HG03103 (cell line): ENCODE data around the gene ANXA8L1.
A peak's percentile ranks its signal among the peaks of the same experiment; 100 is the strongest.
"Not testable (repeated sequence)": the region's sequence is repeated elsewhere in the genome, so short reads cannot be mapped to it uniquely, and the experiment has no call there.

ENCODE experiments used
- ATAC-seq: cut with Tn5 transposase; IDR thresholded peaks from one replicate; pipeline ENCODE4 v1.9.1; 2021; ENCODE audit warnings: low read depth; ENCODE audit not compliant: unreplicated experiment

ANXA8L1 gene, protein sequence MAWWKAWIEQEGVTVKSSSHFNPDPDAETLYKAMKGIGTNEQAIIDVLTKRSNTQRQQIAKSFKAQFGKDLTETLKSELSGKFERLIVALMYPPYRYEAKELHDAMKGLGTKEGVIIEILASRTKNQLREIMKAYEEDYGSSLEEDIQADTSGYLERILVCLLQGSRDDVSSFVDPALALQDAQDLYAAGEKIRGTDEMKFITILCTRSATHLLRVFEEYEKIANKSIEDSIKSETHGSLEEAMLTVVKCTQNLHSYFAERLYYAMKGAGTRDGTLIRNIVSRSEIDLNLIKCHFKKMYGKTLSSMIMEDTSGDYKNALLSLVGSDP

DNA sequence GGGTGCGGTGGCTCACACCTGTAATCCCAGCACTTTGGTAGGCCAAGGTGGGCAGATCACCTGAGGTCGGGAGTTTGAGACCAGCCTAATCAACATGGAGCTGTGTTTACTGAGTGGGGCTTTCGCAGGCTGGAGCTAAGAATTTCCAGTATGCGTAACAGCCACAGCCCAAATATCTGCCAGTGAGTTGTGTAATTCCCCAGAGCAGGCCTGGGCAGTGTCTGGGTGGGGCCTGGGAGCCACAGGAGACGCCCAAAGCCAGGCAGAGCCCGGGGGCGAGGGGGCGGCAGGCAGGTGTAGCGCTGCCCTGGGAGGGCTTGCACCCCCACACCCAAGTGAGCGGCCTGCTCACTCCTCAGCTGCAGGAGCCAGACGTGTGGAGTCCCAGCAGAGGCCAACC lies at the start of gene ANXA8L1:
Gene ANXA8L1, plus strand, starts transcription at position 371 of the 400 bp plus-strand sequence. CDS start 76 bp downstream, outside the sequence.
- ATAC-seq, result not testable (repeated sequence)

DNA sequence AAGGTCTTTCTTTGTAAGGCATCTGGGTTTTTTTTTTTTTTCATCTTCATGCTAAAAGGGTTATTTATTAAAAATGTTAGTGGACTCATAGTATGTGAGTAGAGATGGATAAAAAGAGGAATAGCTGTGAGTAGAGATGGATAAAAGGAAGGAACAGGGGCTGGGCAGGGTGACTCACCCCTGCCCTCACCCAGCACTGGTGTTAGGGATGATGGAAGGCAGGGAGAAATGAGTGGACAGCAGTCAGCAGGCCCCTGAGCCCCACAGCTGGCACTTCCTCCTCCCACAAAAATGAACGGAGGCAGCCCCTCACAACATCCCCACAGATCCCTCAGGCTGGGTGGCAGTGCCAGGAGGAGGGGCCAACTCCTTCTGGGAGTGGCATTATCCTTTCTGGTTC lies 49.5 kb upstream of the ANXA8L1 start:
- no peak for ATAC-seq

DNA sequence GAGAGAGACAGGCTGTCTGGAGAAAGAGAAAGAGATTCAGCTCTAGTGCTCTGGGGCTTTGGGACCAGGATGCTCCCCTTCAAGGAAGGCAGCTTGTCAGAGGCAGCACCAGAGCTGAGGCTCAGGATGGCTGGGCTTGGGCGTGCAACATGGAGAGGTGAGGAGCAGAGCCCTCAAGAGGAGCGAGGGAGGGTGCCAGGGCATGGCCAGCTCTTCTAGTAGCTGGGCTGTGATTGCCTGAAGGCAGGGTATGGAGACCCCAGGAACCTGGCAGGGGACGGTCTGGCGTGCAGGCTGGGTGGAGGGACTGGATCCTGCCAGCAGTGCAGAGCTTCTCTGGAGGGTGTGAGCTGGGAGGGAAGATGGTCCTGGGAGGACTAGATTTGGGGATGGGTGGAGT lies 48.6 kb upstream of the ANXA8L1 start:
- no peak for ATAC-seq

DNA sequence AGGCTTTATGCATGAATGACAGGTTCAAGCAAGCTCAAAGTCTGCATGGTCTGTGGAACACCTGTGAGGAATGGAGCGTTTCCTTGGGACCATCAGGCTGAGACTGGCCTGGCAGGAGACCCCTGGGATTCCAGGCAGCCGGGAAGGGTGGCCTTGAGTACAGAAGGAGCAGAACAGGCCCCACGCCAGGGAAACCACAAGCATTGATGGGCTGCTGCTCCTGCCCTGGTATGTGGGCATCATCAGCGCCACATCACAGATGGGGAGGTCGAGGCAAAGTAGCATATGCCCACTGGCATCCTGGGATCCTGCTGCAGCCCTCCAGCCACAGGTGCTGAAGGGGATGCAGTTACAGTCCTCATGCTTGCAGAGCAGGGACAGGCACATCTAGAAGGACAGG lies 47.9 kb upstream of the ANXA8L1 start:
- ATAC-seq, result no peak

DNA sequence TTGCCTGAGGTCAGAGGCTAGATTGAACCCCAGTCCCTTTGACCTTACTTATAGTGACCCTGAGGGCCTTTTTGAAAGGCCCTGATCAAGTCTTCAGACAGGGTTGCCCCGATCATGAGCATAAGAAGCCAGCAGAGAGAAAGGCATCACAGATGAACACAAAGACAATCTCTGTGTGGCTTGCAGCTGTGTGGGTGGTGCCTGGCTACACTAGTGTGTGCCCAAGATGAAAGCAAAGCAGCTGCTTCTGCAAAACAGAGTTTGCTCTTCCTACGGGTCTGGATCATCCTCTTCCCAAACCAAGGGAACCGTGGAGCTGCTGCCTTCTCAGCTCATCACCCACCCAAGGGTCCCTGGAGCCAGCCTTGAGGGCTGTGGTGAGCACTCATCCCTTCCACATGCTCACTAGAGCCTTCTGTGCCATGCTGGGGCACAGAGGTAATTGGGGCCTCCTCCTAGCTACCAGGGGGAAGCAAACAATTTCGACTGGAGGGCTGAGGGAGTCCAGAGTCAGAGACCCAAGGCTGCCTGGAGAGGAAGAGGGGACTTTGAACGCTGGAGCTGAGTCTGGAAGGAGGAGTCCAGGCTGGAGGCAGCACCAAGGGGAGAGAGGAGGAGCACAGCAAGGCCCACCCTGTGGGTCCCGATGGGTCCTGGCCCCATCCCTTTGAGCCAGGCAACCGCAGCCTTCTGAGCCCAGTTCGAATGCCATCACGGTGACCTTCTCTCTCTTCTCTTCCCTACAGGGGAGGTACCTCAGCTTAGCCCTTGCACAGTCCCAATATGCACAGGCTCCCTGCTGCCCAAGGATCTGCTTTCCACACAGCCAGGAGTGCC lies 46.5 kb upstream of the ANXA8L1 start:
- no peak for ATAC-seq

DNA sequence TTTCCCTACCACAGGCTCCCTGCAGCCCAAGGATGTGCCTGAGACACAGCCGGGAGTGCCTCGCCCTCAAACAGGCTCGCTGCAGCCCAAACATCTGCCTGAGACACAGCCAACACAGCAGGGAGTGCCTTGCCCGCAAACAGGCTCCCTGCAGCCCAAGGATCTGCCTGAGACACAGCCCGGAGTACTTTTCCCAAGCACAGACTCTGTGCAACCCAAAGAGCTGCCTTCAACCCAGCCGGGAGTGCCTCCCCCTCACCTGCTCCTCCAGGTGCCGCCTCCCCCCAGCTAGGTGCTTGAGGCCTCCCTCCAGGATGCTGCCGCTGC lies 45.9 kb upstream of the ANXA8L1 start:
- ATAC-seq, result no peak

DNA sequence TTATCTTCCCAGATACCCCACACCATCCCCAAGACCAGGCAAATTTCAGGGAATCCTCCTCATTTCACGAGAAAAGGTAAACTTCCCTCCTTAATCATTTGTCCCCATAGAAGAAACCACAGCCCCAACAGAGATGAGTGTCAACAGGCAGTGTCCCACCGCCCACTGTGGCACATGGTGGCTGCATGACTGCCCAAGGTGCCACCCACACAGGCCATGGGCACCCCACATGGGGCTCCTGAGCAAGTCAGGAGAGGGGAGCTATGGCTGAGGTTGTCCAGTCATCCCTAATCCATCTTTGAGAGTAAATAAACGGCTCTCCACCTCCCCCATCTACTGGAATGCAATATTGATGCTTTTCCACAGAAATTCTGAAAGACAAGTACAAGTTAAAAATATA lies 44.7 kb upstream of the ANXA8L1 start:
- no peak for ATAC-seq

DNA sequence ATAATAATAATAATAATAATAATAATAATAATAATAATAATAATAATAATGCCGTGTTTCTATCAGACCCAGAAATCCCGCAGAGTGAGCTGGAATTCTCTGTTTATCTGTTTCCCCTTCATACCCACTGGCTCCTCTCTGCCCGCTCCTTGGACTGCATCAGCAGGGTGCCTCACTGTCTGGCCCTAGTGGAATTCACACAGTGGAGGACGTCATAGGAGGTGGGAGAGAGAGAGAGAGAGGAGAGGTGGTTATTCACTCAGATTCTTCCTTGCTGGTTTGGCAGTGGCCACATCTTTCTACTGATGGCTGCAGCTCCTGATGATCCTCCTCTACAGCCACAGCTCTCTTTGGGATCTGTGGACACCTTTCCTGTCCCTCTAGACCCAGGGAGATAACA lies 10.1 kb upstream of the ANXA8L1 start:
- not testable (repeated sequence) for ATAC-seq

DNA sequence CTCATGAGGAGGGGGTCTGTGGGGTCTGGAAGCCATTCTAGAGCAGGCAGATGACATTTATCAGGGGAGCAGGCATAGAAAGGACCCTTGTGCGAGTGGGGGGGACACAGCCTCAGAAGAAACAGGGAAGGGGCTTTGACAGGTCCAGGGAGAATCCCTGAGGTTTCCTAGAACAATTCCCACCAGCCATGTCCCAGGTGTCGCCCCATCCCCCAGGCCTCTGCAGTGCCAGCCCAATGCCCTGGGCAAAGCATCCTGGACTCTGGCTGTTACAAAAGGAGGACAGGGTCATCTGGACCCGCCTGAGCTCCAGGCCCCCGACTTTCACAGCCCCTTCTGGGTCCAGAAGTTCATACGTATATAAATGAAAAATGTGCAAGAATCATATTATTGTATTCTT lies 8.4 kb upstream of the ANXA8L1 start:
- not testable (repeated sequence) for ATAC-seq

DNA sequence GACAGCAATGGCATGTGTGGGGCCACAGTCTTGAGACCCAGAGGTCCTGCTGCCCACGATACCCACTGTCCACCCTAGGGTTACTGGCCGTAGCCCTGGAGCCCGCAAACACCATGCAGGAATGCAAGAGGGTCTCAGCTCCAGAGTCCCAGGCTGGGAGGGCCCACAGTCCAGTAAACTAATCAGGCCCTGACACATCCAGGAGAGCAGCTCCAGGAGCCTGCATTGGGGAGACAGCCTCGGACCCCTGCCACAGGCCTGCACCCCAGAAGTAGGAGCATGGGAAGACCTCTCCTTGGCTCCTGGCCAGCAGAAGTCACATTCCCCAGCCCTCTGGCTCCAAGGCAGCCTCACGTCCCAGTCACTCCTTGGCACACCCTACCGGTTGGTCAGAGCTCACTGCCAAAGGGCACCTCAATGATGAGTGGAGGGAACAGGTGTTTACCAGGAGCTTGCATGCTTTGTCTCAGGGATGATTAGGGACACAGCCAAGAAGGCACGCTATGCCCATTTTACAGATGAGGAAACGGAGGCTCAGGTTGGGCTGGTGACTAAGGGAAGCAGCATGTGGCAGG lies 7.8 kb upstream of the ANXA8L1 start:
- ATAC-seq, result not testable (repeated sequence)

DNA sequence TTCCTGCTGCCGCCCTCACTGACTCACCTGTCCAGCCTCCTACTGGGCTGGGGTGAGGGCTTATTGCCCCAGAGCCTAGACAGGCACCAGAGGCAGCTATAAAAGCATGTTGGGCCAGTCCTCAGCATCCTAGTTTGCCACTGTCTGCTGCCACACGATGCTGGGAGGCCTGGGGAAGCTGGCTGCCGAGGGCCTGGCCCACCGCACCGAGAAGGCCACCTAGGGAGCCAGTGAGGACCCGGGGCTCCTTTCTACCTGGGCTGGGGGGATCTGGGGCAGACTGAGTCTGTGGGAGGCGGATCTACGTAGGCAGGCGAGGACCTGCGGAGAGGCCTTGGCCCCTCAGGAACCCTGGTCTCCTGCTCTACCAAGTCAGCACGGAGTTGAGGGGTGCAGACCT lies 6.6 kb upstream of the ANXA8L1 start:
- ATAC-seq, result not testable (repeated sequence)

DNA sequence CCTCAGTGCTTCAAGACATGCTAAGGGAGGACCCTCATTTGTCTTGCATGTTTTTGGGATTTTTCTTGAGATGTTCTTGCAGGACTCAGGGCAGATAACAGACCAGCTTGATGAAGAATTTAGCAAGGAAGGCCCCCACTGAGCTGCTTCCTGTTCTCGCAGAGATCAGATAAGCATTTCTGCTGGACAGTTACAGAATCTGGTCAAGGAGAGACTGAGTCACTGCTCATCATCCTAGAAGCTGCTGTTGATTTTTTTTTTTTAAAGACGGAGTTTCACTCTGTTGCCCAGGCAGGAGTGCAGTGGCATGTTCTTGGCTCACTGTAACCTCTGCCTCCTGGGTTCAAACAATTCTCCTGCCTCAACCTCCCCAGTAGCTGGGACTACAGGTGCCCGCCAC lies 1.2 kb upstream of the ANXA8L1 start:
- not testable (repeated sequence) for ATAC-seq

DNA sequence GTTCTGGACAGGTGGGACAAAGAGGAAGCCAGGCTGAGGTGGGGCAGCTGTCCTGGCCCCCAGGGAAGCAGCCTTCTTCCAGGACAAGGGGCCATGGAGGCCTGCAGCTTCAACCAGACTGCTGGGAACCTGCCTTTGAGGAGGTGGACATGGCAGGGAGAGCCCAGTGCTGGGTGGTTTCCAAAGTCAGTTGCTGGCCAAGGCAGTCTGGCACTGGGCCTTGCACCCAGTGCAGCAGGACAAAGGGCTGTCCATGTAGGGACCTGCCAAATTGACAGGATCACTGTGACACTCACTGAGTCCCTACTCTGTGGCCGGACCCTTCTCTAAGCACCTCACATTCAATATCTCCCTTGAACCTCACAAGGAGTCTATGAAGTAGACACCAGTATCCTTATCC lies 1.4 kb downstream of the ANXA8L1 start:
- ATAC-seq, result not testable (repeated sequence)

DNA sequence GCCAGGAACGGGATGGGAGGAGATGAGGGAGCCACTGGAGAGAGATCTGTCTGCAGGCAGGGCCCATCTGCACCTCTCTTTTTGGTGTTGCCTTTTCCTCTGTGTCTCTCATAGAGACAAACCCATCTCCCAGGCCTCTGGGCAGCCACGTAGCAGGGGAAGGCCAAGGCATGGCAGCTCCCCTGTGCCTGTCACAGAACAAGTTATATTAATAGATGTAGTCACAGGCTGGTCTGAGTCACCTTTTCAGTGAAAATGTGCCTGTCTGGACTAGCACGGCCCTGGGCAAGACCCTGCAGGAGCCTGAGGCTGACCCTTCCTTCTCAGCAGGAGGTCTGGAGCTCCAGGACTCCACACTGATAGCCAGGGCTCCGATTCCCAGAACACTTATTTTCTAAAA lies 2.1 kb downstream of the ANXA8L1 start:
- not testable (repeated sequence) for ATAC-seq

DNA sequence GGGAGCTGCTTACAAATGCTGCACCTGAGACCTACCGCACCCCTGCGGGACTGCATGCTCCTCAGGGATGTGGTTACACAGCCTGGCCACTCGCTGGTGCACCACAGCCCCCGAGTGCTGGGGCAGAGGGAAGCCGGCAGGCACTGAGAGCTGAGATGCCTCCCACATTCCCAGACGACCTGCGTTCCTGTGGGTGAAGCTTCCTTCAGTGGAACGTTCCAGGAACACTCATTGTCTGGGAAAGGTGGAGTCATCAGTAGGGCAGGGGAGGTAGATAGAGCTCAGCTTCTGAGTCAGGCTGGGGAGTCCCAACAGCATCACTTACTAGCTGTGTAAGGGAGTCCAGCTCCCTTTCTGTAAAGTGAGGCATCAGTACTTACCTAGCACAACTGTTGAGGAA lies 2.5 kb downstream of the ANXA8L1 start:
- not testable (repeated sequence) for ATAC-seq

DNA sequence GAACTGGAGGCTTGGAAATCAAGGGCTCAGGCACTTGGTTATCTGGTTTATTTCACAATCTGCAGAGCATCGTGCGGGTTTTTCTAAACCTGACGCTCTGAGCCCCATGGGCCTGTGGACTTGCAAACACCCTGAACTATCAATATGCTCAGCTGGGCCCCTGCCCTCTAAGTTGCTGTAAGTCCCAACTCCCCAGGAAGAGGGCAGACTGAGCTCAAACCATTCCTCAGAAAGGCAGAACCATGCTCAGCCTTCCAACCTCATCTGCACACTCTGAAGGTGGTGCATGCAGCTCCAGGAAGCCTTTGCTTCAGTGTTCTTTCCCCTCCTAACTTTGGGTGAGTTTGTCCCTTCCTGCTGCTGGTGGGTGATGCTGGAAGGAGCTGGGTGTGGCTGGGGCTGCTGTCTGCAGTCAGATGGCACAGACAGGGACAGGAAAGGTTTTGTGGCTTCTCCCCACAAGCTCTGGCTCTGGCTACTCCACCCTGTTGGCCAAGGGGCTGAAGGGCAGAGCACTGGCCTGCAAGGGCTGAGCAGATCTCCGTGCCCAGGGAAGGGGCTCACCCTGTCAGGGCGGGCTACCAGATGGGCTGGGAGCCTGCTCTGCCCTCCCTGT lies 3.8 kb downstream of the ANXA8L1 start:
- ATAC-seq, result not testable (repeated sequence)

DNA sequence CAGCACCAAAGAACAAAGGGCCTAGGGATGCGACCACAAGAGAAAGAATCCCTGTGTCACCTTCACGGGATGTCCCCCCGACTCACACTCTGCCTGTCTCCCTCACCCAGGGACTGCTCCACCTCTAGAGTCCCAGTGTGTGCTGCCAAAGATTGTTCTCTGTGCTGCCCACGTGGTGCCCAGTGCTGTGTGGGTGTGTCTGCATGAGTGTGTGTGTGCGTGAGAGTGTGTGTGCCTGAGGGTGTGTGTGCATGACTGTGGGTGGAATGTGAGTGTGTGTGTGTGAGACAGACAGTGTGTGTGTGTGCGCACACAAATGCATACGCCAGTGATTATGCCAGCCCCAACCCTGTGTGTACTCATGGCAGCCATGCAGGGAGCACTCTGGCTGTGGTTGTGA lies 10.3 kb downstream of the ANXA8L1 start:
- ATAC-seq, result not testable (repeated sequence)

DNA sequence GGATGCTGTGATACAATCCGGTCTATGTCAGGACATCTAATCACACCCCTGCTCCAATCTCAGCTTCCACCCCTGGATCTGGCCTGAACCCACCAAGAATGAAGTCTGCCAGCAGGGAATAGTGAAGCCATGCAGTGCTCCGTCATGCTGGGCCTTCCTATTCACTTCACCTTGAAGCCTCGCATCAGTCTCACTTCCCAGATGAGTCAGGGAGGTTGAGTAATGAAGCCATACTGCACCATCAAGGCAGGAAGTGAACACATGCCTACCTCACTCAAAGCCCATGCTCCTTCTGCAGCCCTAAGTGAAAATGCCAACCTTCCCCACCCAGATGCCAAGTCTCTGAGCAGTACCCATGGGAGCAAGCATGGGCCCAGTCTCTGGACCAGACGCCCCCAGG lies 11.1 kb downstream of the ANXA8L1 start:
- ATAC-seq, result peak; percentile 67

DNA sequence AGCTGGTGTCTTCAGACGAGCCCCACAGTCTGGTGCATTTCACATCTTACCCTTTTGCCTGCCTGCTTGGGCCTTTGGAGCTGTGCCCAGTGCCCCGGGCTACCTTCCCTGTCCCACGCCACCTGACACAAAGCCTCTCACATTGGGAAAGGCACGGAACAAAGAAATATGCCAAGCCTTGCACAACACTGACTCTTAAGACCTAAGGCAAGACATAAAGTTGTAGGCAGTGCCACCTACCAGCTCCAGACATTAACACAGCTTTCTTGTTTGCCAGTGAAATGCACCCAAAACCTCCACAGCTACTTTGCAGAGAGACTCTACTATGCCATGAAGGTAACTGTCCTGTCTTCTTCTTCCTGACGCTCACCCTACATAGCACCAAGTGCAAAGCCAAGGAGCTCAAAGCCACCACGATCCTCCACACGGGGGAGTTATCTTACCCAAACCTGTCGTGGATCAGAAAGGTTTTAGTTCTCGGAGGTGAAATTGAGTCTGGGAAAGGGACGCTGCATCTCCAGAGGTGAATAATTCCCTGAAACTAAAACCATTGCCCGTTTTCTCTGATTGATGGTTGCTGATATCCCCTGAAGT lies 11.8 kb downstream of the ANXA8L1 start:
- not testable (repeated sequence) for ATAC-seq

DNA sequence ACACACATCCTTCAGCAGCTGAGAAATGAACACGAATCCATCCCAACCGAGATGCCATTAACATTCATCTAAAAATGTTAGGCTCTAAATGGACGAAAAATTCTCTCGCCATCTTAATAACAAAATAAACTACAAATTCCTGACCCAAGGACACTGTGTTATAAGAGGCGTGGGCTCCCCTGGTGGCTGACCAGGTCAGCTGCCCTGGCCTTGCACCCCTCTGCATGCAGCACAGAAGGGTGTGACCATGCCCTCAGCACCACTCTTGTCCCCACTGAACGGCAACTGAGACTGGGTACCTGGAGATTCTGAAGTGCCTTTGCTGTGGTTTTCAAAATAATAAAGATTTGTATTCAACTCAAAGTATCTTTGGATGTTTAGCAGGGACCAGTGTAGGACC lies 15.8 kb downstream of the ANXA8L1 start:
- not testable (repeated sequence) for ATAC-seq
